Gastrocnemius medialis (tissue), 4 donors: ENCODE results near the gene PTPRE.

Source experiments
- POLR2A ChIP-seq, 2 donors: fragments of 450-650 bp; IDR thresholded peaks; one replicate each; pipeline ENCODE4 v1.6.1; 2017; ENCODE audit warnings: antibody characterized with exemption in 2 of 2, mild to moderate bottlenecking in 2 of 2, moderate library complexity in 2 of 2
- TF ChIP-seq, protein P1 (sequence below), 5 experiments: fragments of 450-650 bp in 3 of 5; fragments of 200-600 bp in 2 of 5; sonication (generic) in 2 of 5; IDR thresholded peaks in 4 of 5; conservative IDR thresholded peaks in 1 of 5; 1 replicate in 4 of 5; 2 replicates in 1 of 5; pipeline ENCODE4 v1.5.1; 2016 to 2019; ENCODE audit warnings: antibody characterized with exemption in 5 of 5, mild to moderate bottlenecking in 3 of 5, moderate library complexity in 3 of 5

DNA sequence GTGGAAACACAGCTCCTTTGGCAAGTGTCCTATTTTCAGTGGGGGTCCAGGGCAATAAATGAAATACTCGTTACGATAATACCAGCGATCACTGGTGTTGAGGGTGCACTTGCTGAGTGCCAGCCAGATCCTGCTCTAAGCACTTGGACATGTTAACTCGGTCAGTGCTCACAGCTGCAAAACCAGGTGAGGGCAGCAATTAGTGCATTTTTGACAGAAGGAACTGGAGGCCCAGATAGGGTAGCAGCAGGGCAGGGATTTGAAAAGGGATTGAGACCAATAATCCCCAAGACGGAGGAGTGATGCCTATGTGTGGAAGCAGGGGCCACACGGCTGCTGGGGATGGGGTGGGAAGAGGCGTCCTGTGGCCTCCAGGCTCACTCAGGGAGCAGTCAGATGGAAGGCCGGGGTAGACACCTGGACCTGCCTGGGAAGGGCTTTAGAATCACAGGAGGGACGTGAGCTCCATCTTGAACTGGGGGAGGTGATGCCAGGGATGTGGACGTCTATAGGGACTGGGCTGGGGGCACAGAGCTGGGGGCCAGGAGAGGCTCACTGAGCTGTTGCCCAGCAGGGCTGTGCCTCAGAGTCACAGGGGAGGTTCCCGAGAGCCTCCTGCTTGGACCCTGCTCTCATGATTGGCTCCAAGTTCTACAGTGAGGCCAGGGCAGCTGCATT, 14.3 kb downstream of the PTPRE start:
- TF ChIP-seq POLR2A (IDR thresholded peaks at IDR 0.05) = no peak
- TF ChIP-seq, protein P1, sequence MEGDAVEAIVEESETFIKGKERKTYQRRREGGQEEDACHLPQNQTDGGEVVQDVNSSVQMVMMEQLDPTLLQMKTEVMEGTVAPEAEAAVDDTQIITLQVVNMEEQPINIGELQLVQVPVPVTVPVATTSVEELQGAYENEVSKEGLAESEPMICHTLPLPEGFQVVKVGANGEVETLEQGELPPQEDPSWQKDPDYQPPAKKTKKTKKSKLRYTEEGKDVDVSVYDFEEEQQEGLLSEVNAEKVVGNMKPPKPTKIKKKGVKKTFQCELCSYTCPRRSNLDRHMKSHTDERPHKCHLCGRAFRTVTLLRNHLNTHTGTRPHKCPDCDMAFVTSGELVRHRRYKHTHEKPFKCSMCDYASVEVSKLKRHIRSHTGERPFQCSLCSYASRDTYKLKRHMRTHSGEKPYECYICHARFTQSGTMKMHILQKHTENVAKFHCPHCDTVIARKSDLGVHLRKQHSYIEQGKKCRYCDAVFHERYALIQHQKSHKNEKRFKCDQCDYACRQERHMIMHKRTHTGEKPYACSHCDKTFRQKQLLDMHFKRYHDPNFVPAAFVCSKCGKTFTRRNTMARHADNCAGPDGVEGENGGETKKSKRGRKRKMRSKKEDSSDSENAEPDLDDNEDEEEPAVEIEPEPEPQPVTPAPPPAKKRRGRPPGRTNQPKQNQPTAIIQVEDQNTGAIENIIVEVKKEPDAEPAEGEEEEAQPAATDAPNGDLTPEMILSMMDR (IDR thresholded peaks at IDR 0.05 in 4 of 5, conservative IDR thresholded peaks at IDR 0.05 in 1 of 5) = no peak
